Stimulated activated CD8-positive, alpha-beta memory T cell treated with anti-CD3 and anti-CD28 coated beads, Interleukin-7, amount 100 ng/mL, for 48 hours (primary cell): ENCODE results near the gene ZNF497.

Experiments used
- DNase-seq, 2 donors: peaks; one replicate each; pipeline ENCODE4 v3.0.0-alpha.2; 2020; ENCODE audit warnings: low read depth in 1 of 2; ENCODE audit errors: extremely low read depth in 1 of 2

ZNF497 gene

DNA sequence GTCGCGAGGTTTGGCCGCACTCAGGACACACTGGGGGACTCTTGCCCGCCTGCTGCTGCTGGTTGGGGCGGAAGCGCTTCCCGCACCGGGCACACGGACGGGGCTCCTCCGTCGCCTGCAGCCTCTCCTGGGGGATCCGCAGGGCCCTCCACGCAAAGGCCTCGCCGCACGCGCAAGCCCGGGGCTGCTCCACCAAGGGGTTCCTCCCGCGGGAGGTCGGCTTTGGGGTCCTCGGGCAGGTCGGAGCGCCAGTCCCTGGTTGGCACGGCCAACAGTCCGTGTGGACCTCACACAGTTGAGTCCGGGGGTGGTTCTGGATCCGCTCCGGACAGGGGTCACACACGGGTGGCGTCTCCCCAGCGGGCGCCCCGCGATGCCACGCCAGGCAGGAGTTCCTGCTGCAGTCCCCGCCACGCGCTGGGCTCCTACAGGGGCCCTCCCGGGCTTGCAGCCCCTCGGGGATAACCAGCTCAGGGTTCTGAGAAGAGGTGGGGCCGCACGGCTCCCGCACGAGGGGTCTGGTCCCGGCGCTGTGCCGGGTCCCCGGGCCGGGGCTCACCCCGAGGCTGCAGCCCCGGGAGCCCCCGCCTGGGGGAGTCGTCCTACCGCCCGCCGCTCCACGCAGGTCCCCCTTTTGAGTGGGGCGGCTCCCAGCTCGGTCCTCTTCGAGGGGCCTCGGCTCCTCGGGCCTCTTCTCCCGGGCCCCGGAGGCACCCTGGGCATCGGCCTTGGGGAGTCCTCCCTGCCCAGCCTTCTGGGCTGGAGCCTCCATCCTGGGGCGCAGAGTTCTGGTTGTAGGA is 6.2 kb upstream of the ZNF497 start:
- no peak for DNase-seq

DNA sequence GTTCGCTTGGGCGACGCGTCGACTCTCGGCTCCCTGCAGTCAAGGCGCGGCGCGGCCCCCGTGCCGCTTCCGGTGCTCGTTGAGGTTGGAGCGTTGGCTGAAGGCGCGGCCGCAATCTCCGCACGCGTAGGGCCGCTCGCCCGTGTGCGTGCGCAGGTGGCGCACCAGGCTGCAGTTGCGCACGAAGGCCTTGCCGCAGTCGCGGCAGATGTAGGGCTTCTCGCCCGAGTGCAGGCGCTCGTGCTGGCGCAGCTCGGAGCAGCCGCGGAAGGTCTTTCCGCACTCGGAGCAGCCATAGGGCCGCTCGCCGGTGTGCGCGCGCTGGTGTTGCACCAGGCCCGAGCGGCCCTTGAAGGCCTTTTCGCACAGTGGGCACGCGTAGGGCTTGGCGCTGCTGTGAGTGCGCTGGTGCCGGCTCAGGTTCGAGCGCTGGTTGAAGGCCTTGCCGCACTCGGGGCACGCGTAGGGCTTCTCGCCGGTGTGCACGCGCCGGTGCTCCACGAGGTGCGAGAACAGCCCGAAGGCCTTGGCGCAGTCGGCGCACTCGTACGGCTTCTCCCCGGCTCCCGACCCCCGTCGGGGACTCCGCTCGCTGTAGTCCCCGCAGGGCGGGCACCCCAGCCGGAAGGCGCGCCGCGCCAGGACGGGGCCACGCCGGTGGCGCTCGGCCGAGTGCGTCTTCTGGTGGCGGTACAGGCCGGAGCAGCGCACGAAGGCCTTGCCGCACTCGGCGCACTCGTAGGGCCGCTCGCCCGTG is 5.3 kb upstream of the ZNF497 start:
- no peak for DNase-seq

DNA sequence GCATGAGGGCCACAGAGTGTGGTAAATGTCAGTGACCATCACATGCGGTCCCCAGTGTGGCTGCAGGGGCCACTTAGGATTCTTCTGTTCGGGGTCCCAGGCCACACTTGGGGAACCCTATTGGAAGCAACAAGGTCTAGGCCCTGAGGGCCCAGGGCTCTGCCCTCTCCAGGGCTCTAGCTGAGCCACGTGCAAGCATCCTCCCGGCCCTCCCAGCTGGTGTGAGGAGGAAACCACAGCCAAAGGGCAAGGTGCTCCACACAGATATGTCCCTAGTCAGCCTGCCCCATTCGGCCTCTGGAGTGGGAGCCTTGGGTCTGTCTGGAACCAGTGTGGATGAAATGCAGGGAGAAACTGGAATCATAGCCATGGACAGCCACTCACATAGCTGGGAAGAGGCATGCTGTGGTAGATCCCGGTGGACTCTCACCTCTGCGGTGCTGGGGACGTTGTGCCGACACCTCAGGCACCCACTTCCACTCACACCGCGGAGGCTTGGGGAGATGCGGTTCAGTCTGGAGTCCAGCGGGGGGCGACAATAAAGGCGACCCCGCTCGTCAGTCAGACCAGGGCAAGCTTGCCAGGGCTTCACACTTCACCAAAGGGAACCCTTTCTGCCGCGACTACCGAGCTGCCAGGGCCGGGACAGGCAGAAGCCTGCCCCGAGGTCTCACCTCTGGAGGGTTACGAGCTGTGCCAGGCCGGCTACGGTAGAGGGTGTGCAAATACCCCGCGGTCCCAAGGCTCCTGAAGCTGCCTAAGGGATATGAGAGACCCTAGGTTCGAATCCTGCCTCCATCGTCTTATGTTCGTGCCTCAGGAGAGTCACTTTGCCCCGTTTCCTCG is 4.3 kb upstream of the ZNF497 start:
- DNase-seq, result no peak

DNA sequence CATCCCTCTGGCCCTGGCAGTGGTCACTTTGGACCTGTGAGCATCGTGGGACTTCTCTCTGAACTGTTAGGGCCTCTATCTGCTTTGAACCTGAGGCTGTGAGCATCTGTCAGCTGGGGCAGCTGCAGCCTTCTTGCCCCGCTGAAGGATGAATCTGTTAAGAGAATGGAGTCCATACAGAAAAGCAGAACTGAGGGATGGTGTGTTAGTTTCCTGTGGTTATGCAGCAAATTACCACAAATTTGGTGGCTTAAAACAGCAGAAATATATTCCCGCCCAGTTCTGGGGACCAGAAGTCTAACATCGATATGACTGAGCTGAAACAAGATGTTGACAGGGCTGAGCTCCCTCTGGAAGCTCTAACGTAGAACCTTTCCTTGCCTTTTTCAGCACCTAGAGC is 1.6 kb upstream of the ZNF497 start:
- DNase-seq, result no peak

DNA sequence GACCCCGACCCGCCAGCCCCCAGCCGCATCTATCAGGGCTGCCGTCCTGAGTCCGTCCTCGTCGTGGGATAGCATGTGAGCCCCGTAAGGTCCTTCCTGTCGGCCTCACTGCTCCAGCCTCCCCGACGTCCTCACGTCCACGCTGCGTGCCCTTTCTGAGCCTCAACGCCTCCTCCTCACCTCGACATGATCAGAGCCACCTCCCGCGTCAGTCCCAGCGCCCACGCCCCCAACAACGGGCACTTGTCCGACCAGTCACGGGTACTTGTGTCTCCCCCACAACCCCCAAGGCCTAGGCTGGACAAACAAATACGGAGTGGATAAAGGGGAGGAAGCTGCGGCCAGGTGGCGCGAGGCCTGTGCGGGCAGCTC is 665 bp downstream of the ZNF497 start:
- peak in 1 of 2 donors; percentile 47 for DNase-seq

DNA sequence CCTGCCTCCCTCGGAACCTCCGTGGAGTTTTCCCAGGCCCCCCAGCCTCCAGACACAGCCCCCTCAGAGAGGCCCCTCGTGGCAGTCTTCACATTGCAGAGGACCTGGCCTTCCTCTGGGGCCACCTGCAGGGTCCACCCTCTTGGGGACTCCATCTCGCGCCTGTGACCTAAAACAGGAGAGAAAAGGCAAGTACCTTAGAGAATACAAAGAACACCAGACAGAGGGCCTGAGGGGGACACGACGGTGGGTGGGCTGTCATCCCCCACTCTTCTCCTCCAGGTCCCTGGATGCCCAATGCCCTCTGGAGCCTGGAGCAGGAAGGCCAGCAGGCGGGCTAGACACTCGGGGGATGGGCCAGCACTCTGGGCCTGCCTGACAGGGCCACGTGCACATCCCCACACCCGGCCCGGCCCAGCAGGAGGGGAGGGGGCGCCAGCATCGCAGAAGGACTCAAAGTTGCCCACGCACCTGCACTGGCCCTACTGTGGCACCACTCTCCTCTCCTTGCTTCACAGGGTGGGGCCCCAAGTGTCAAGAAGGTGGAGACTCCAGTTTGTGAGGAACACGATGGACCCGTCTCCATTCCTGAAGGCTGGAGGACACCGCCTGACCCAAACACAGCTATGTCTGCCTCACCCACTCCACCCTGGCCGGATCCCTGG is 4.9 kb downstream of the ZNF497 start:
- DNase-seq, result no peak

DNA sequence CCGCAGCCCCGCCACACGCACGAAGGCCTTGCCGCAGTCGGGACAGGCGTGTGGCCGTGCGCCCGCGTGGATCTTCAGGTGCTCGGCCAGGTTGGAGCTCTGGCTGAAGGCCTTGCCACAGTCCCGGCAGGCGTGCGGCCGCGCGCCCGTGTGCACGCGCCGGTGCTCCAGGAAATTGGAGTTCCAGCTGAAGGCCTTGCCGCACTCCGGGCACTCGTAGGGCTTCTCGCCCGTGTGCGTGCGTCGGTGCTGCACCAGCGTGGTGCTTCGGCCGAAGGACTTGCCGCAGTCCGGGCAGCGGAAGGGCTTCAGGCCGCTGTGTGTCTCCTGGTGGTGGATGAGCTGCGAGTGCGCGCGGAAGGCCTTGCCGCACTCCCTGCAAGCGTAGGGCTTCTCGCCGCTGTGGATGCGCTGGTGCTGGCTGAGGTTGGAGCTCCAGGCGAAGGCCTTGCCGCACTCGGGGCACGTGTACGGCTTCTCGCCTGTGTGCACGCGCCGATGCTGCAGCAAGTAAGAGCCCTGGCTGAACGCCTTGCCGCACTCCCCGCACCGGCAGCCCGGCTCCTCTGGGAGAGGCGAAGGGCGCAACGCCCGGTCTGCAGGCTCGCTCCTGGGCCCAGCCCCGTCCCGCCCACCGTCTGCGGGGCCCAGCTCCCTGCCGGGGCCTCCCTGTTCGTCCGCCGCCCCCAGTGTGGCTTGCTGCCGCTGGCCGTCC is 5.6 kb downstream of the ZNF497 start:
- no peak for DNase-seq

DNA sequence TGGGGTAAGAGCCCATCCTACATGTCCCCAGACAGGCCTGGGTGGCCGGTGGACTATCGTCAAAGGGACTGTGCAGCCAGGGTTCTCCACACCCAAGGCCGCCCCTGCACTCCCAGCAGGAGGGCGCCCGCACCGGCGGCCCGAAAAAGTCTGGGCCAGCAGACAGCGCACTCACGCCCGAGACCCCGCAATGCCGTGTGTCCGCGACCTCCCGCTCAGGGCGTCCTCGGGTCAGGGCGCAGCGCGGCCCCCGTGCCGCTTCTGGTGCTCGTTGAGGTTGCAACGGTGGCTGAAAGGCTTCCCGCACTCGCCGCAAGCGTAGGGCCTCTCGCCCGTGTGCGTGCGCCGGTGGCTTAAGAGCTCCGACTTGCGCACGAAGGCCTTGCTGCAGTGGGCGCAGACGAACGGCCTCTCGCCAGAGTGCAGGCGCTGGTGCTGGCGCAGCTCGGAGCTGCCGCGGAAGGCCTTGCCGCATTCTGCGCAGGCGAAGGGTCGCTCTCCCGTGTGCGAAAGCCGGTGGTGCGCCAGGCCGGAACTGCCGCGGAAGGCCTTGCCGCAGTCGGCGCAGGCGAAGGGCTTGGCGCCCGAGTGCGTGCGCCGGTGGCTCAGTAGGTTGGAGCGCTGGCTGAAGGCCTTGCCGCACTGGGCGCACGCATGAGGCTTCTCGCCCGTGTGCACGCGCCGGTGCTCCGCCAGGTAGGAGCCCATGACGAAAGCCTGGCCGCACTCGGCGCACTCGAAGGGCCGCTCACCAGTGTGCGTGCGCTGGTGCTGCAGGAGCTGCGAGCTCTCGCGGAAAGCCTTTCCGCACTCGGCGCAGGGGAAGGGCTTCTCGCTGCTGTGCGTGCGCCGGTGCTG is 6.4 kb downstream of the ZNF497 start:
- peak in 1 of 2 donors; percentile 10 for DNase-seq

DNA sequence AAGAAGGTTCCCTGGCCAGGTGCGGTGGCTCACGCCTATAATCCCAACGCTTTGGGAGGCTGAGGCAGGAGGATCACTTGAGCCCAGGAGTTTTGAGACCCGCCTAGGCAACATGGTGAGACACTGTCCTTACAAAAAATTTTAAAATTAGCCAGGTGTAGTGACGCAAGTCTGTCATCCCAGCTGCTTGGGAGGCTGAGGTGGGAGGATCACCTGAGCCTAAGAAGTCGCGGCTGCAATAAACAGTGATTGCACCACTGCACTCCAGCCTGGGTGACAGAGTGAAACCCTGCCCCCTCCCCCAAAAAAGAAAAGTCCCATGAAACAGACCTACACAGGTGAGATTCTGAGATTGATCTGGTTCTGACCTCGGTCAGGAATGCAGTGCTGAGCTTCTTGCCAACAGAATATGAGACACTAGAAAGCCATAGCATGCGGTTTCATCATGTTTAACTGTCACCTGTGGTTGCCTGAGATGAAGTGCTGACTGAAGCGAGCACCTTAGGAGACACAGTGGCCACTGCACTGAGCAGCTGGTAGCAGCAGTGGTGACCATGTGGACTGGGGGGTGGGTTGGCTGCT is 7.2 kb downstream of the ZNF497 start:
- DNase-seq, result no peak

DNA sequence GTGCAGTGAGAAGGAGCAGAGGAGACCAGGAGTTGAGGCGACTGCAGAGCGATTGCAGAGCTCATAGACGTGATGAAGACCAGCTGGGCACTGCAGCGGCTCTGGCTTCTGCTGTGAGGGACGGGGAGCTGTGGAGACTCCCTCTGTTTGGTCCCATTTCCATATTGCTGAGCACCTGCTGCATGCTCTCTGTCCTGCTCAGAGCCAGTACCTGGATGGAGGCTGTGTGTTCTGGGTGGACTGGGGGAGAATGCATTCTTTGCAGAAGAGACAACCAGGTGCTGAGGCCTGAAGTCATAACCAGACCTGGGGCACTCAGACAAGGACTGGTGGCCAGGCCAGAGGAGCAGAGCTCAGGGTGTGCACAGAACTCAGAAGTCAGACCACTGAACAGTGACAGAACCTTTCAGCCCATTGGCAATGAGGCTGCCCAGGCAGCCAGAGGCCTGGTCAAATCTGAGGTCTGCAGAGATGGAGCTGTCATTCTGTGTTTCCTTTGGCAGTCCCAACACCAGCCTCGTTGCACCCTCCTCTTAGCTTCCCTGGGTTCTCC is 8.0 kb downstream of the ZNF497 start:
- DNase-seq, result no peak

DNA sequence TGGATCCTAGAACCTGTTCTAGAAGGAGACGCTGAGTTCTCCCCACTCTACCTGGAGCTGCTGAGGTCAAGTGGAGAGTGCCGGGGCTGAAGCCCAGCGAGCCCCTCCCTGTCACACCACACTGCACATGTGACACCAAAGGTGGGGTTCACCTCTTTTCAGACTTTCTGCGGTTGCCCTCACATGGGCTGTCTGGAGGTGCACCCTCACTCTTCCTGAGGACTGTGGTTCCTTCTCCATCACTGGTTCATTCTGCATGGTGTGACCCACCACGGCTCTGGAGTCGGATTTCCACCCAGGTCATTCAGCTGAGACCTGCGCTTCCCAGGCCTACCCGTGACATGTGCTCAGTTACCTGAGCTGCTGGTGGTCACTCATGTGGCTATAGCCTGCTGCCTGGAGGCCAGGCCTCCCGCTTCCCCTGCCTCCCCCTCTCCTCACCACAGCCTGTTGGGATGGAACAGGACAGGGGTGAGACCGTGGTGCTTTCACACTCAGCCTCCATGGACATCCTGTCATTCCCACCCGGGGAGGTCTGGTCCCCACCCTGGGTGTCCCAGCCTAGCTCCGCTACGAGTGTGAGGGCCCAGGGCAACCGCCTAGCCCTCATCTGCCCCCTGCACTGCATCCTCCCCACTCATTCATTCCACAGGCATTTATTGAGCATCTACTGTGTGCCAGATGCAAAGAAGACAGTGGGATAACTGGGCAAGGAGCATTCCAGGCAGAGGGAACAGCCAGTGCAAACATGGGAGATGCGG is 8.7 kb downstream of the ZNF497 start:
- DNase-seq, result no peak

DNA sequence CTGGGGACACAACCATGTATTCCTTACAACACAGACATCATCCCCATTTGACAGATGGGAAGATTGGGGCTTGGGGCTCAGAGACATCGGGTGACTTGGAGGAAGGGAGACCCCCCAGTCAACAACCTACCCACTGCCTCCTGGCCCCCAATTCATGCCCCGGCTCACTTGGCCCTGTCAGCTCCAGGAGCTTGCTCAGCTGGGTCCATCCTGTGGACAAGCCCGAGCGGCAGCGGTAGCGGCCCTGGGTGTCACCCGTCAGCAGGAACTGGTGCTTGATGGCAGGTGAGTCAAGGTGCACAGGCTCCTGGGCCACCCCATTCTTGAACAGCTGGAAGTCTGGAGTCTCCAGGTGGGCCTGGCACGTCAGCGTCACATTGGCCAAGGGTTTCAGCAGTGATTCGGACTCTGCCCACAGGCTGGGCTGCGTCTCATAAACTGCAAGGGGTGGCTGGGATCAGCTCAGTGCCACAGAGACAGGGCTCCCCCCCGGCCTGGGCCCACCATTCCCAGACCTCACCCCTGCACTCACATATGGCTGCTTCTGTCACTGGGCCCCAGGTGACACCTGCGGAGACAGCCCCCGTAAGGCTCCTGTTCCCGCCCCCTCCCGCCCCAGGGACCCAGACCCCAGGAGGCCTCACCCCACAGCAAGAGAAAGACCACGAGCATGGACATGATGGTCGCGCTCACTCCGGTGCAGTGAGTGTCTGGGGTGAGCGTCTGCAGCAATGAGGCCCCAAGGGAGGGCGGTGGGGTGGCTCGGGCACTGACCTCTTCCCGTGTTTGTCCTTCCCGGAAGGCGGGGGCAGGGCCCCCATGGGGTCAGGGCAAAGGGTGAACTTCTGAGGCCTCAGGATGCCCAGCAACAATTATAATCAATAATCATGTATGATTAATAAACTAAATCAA is 9.5 kb downstream of the ZNF497 start, which contains the start of gene A1BG:
Gene A1BG (minus strand): TSS at position 733 of the 912 bp plus-strand sequence. CDS start 55 bp downstream, at position 678.
- DNase-seq, result no peak

DNA sequence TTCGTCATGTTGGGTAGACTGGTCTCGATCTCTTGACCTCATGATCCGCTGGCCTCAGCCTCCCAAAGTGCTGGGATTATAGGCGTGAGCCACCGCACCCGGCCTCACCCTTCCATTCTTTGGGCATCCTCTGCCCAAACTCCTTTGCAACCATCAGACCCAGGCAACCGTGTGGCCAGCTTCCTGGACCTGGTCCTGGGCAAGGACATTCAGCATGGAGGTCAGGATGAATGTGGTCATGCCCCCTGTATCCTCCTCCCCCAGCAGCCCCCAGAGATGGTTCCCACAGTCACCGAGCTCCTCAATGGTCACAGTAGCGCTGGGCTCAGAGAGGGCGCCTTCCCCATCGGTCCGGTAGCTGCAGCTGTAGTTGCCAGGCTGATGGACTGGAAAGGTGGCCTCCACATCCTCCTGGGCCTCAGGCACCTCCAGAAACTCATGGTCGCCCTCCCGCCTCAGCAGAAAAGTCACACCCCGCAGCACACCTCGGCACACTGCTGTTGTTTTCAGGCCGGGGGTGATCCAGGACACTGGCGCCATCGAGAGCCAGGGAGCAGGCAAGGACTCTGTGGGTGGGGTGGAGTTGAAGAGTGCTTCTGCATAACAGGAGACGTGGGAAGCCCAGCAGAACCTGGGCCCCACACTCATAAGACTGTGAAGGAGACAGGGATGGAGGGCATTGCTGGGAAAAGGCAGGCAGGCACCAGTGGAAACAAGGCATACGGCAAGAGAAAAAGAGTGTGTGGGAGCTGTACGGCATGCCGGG is 10.4 kb downstream of the ZNF497 start:
- DNase-seq, result no peak

DNA sequence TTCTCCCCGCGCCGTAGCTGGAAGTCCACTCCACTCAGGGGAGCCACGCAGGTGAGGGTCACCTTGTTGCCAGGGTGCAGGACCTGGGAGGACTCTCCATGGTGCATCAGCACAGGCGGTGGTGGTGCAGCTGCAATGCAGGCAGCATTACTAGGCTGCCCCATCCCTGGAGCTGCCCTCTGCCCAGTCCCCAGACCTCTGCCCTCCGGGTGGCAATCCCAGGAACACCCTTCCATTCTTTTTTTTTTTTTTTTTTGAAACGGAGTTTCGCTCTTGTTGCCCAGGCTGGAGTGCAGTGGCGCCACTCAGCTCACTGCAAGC is 11.0 kb downstream of the ZNF497 start:
- DNase-seq, result no peak

DNA sequence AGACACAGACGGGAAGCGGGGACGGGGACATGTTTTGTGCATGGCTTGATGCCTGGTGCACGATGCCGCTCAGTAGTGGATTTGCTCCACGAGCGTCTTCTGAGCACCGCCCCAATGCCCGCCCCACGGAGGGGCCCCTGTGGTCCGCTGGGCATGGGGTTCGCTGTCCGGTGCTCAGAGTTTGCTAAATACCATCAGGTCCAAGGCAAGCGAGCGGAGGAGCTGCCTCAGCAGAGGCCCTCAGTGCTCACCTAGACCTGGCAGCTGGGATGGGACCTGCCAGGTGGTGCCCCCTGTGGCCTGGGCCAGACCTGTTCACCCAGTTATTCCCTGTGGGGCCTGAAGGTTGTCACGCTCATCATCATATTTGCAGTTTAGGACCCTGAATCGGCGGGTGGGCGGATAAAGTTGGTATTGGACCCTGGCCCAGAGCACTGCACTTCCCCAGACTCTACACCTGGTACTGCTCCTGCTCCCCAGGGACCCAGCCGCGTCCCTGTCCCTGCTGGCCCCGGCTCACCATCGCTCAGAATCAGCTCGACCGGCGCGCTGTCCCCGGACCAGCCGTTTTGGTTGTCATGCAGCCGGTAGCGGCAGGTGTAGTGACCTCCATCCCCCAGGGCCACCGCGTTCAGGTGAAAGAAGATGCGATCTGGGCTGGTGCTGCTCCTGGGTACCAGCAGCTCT is 11.5 kb downstream of the ZNF497 start:
- no peak for DNase-seq
